Left cardiac atrium (tissue), 4 donors: ENCODE data around the gene ULBP3. TPM values are rescaled to one million over a fixed set of nuclear protein-coding genes. Genes with fewer than 3 reads are reported as not detected.
"Not testable (repeated sequence)": the region's sequence is repeated elsewhere in the genome, so short reads cannot be mapped to it uniquely, and the experiment has no call there.

Source experiments
- ATAC-seq, 2 donors: fragments of 200-7000 bp; cut with Tn5 transposase; one replicate each; pipeline ENCODE4 v1.9.1; 2020; ENCODE audit warnings: mild to moderate bottlenecking in 2 of 2, moderate library complexity in 2 of 2
- DNase-seq: peaks from one replicate; pipeline ENCODE4 v3.0.0-alpha.2; 2020
- intact Hi-C, 2 donors: fragments of 100-400 bp; cut with DNase I; formaldehyde crosslinking; loops; one replicate each; pipeline versions ENCODE4 v1.14.1 to v1.15.1; 2022 to 2023
- total RNA-seq, 2 donors: library from RNA; stranded (reverse); fragmentation: NEBNext Ultra II Directional; extraction: Animal tissue kit (Norgen Biotek cat#: 25700); gene quantifications; one replicate each; pipeline ENCODE4 v1.2.1, GENCODE V29; 2021
- donor health status: DM: no; HTN: yes; CAD: no.
- donor health status: DM: no; HTN: yes; CAD: no; lungs with severe emphysema.
- donor health status: DM: yes; HTN: yes; CAD: no.
- donor health status: Dilated cardiomyopathy.

The ULBP3 gene
- total RNA-seq, 2 donors from 2014 or later = 0.60 to 1.4 TPM

DNA sequence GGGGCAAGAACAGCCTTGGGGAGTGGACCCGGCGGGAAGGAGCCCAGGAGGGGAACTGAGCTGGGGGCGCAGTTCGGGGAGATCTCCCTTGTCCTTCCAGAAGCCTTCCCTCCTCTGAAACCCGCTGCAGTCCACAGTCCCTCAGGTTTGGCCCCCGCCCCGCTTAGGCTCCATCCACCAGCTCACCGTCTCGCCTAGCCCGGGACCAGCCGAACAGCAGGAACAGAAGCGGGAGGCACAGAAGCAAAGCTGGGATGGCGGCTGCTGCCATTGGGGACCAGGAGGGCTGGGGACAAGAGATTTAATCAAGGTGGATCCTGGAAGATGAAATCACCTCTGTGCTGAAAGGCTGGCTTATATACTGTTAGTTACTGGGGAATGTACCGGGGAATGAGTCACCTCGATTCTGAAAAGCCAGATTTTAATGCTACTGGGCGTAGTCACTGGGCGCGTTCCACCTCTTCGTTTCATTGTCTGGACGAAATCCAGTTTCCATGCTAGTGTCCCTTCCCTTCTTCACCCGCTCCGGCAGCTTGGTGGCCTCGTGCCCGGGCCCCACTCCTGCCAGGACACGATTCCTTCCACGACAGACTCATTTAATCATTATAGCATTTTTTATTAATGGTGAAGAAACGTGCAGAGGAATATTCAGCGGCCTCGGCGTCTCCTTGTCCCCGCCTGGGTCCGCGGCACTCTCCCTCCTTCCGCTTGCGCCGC is 43.6 kb downstream of the ULBP3 start, which contains the start of gene RAET1L:
TSS of gene RAET1L (minus strand) at position 332 of the 717 bp plus-strand sequence. CDS start at position 271, 61 bp downstream.
- DNase-seq (peak; percentile 57), ATAC-seq (peak; percentile 46 to 82)
- intact Hi-C loops = no loop called here

DNA sequence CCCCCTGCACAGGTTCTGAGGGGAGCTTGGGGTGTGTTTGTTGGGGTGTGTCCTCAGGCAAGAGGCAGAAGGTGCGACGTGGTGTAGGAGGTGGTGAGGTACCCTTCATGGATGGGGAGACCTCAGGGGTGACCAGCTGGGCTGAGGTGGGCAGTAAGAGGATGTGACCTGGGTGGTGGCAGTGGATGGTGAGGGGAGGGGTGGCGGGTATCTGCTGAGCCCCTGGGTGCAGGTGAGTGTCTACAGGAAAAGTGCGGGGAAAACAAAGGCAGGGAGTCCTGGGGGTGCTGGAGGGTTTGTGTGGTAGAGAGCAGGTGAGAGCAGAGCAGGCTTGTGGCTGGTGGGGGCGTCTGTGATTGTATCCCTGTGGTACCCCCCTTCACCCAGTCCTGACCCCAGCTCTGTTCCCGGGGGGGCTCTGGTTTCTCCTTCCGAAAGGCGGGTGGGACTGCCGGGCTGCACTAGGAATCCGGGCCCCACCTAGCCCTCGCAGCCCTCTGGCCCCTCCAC is 44.2 kb downstream of the ULBP3 start:
- no peak for ATAC-seq
- intact Hi-C loops = no loop called here
- DNase-seq = no peak

DNA sequence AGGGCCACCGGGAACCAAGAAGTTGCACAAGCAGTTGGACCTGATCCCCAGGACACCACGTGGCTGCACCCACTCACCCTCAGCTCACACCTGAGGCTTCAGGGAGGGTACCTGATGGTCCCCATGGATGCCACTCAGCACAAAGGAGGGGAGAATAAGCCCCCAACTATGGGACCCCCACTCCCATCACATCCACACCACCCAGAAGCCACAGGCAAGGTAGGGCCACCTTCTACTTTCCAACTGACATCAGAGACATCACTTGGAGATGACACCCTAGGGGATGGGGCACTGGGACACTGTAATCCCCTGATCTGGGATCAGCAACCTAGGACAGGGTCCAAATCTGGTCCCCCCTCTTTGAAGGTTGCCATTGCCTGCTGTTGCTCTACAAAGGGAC is 44.9 kb downstream of the ULBP3 start:
- DNase-seq, ATAC-seq, intact Hi-C loops: not testable (repeated sequence)

DNA sequence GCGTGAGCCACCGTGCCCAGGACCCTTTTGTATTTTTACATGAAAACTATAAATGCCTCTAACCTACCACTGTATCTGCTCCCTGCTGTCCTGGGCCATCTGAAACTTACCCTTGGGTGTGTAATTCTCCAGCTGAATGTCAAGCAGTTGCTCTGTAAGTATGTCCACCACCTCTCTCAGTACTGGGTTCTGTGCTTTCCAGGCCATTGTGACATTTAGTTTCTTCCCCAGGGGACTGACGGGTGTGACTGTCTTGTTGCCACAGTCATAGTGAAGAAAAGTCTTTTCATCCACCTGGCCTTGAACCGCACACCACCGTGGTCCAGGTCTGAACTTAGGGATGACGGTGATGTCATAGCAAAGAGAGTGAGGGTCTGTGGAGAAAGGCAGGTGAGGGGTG is 47.1 kb downstream of the ULBP3 start:
- DNase-seq = not testable (repeated sequence)

DNA sequence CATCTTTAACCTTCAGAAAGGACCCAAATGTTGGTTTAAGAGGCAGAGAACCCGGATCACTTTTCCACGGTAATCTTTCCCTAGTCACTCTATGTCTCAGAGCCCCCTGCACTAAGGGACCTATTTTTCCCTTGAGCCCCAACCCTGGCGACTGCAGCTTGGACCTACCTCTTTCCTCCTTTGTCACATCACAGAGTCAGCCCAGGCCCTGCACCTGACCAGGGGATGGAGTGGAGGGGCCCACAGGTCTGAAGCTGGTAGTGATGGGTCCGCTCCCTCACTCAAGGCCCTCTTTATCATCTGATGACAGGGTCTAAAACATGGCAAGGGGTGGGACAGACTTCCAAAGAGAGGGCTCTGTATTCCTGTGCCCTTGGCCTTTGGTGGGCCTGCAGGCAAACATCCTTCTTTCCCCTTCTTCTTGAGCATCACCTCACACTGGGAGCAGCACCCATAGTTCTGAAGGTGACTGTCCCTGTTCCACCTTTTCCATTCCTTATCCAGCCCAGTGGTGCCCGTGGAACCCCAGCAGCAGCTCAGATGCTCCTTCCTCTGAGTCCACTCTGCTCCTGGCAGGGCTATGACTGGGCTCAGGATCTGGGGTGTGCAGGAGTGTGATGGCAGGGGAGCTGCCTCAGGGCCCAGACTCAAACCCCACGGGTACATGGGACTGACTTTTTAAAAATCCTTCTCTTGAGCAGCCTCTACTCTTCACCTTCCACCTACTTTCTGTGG is 49.9 kb downstream of the ULBP3 start:
- intact Hi-C loops = loop anchor here in 1 of 2 donors (5.0 kb wide), 1 partner anchor 82 kb away; no protein-coding TSS in a partner anchor
- DNase-seq = no peak
- ATAC-seq = no peak

More for the DNA sequence above, 47.1 kb downstream of the ULBP3 start:
- intact Hi-C loops, ATAC-seq: not testable (repeated sequence)

DNA sequence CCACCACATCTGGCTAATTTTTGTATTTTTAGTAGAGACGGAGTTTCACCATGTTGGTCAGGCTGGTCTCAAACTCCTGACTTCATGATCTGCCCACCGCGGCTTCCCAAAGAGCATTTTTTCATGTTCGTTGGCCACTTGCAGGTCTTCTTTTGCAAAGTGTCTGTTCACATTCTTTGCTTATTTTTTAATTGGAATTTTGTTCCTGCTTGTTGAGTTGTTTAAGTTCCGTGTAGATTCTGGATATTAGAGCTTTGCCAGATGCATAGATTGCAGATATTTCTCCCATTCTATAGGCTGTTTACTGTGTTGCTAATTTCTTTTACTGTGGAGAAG is 51.8 kb downstream of the ULBP3 start:
- intact Hi-C loops = loop anchor here in 1 of 2 donors (5.0 kb wide), 1 partner anchor 80 kb away; no protein-coding TSS in a partner anchor
- DNase-seq, ATAC-seq: not testable (repeated sequence)

DNA sequence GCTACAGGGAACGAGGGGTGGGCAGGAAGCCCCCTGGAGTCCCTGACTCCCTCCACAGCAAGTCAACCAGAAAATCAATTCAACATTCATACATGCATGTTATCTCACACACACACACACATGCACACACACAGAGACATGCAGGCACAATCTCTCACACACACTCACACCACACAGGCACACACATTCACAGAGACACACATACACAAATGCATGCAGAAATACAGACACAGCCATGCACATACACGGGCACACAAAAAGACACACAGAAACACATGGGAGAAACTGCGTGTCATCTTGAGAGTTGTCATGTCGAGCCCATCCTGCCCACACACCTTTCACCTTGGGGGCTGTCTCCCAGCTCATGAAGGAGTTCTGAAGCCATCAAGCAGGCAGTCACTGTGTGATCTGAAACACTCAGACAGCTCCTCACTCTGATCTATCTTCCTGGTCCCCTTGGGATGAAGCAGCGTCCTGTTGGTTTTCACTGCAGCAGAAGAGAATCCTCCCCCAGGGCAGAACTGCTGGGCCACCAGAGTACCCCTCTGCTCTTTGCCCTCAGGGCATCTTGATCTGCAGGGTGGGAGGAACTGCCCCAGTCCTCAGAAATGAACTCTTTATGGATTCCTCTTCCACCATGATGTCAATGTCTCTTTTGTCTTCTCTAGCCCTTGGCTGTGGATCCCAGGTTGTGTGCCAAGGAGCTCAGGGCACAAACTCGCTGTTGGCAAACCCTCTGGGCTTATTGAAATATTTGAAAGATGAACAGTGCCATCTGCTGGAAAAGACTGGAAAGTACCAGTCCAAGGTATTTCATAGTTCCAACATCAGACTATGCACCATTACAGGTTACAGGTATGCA is 52.4 kb downstream of the ULBP3 start:
- intact Hi-C loops = loop anchor here (1.0 to 5.0 kb wide), 2 partner anchors 79 to 82 kb away; no protein-coding TSS in a partner anchor
- DNase-seq (peak; percentile 52), ATAC-seq (peak; percentile 81 to 82)

DNA sequence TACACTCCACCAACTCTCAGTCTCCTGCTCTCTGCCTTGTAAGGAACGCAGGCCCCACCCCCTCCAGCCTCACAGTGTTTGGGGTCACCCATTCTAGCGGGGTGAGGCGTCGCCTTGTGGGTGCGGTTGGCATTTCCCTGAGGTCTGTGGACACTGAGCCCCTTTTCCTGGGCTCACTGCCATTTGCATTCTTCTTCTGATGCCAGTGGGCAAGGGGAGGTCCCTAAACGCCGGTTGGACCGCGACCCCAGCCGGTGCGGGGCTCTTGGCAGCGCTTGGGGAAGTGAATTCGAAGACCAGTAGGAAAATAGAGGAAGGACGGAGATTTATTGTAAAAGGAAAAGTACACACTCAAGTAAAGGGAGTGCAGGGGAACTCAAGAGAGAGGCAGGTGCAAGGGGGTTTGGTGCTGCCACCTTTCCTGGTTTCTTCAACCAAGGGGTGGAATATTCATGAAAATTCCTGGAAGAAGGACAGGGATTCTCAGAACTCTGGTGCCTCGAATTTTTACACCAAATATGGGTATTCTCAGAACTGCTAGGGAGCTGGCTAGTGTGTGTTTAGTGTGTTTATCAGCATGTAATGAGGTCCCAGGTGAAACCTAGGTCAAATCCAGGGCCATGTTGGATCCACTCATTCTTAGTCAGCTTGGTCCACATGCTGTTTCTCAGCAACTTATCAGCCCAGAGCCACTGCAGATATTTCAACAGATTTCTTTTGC is 53.5 kb downstream of the ULBP3 start:
- DNase-seq, ATAC-seq: not testable (repeated sequence)
- intact Hi-C loops = loop anchor here (1.0 to 5.0 kb wide), 2 partner anchors 78 to 81 kb away; no protein-coding TSS in a partner anchor

DNA sequence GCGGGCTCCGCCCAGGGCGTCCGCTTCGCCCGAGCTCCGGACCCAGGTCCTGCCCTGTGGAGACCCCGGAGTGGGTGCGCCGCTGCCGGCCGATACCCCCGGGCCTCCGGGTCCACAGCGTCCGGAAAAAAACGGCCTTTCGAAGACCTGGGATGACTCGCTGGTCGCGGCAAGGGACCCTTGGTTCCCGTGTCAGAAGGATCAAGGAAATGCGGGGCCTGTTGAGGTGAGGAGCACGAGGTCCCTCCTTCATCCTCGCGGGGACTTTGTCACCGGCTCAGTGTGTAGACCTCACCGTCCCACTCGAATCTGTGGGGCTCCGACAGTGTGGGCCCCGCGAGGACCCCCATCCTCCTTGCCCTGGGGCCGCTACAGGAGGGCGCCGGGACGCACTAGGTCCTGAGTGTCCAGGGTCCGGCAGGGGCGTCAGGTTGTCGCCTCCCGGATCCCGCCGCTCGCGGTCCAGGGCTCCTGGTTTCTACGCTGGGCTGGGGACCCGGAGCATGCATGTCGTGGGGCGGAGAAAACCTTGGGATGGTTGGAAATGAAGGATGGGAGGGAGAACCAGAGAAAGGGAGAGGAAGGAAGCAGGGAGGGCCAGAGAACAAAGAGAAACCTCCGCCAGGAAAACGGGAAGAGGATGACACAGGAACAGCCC is 54.2 kb downstream of the ULBP3 start:
- DNase-seq, ATAC-seq: not testable (repeated sequence)
- intact Hi-C loops = loop anchor here in 1 of 2 donors (5.0 kb wide), 1 partner anchor 77 kb away; no protein-coding TSS in a partner anchor

DNA sequence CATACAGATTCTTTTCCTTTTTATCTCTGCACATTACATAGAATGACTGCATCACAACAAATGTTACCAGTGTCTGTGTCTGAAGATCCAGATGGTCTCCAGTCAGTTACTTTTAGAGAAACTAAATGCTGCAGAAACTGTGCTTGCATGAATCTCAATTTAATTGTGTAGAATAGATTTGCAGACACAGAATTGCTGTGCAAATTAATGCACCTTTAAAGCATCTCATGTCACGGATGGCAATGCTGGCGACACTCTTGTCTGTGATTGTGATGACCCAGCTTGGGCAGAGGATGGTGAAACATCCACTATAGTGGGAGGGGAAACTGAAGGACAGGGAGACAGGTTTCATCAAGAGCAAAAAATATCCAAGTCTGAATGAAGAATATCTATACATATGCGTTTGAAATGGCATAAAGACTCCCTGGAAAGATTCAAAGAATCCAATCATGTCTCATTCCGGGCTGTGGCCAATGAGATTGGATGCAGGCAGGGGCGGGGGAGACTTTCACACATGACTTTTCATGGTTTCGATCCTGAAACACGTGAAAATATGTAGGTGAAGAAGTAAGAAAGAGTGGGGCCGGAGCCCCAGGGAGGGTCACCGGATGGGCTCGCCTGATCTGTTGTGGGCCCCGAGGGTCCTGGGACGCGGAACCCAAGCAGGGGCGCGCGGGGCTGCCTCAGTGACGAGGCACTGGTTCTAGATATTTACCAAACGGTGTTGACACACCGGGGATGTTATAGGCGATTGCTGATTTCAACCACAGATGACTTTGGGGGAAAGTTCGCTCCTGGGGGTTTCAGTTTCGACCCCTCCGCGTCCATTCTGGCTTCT is 54.9 kb downstream of the ULBP3 start:
- ATAC-seq, intact Hi-C loops, DNase-seq: not testable (repeated sequence)

DNA sequence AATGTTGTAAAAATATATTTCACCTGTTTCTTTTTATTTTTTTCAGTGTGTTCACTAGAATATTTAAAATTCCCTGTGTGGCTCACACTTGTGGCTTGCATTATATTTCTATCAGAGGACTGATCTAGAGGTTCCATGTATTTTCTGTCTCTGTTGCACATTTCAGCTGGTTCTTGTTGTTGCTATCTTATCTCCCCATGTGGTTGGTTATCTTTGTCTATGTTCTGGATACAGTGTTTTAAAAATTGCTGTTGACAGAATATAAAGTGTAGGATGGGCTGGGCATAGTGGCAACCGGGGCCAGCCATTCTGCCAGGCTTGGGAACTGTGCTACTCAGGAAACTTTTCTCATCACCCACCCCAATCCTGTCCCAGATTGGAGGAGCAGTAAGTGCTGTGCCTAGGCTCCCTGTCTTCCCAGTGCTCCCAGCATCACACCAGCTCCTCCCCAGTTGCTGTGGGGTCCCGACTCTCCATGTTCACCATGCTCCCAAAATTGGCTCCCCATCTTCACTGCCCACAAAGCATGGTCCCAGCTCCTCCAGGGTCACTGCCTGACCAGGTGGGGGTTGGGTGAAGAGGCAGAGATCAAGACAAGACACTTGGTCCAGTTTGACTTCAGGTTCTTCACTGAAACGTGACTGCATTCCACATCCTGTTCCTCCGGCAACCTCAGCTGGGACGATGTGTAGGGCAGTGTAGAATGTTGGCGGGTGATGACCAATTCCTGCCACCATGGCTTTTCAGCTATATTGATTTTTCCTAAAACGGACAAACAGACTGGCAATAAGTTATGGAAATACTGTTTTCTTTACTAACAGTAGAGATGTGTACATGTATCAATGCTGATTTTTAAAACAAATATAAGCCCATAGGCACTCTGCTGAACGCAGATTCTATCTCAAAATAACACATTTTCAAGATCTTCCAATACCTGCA is 55.8 kb downstream of the ULBP3 start:
- intact Hi-C loops, ATAC-seq, DNase-seq: not testable (repeated sequence)

Other genes starting within 250 kb of the ULBP3 start
- gene LRP11, start 204.8 kb downstream of the ULBP3 start, total RNA-seq = 10 to 100 TPM; 15.5 to 25.7 TPM
- 1 to 10 TPM in 1 of 2 donors, under 1 TPM in 1; 0.89 to 1.2 TPM for gene RAET1E, start 171.0 kb downstream of the ULBP3 start, total RNA-seq
- gene RAET1G, start 146.0 kb downstream of the ULBP3 start, total RNA-seq = 1 to 10 TPM in 1 of 2 donors, under 1 TPM in 1; 0.55 to 1.1 TPM
- gene ULBP2, start 127.1 kb downstream of the ULBP3 start, total RNA-seq = 1 to 10 TPM in 1 of 2 donors, under 1 TPM in 1; 0.71 to 1.1 TPM
- under 1 TPM; 0.08 to 0.12 TPM for gene ULBP1, start 105.2 kb downstream of the ULBP3 start, total RNA-seq
- not detected for gene RAET1L, start 43.6 kb downstream of the ULBP3 start, total RNA-seq
- 100 to 1,000 TPM in 1 of 2 donors, 10 to 100 TPM in 1; 94.9 to 114 TPM for gene PPP1R14C, start 73.9 kb upstream of the ULBP3 start, total RNA-seq